HL-60 (cell line): ENCODE measurements around the gene SH3BGRL3.

Experiments
- DNase-seq, 2 experiments: peaks; one replicate each; pipeline ENCODE4 v3.0.0-alpha.2; 2010 to 2020; ENCODE audit warnings: low read depth in 1 of 2, low spot score in 1 of 2
- H3K27ac ChIP-seq: fragments of 250-450 bp; sonication (Bioruptor Pico); replicated peaks from 2 replicates; pipeline ENCODE4 v1.5.1; 2020; ENCODE audit warnings: mild to moderate bottlenecking, moderate library complexity
- H3K27me3 ChIP-seq: fragments of 250-450 bp; sonication (Bioruptor Pico); 2 replicates; pipeline ENCODE4 v1.5.1; 2021; ENCODE audit warnings: mild to moderate bottlenecking, moderate library complexity; ENCODE audit not compliant: insufficient read depth, poor library complexity, severe bottlenecking
- H3K4me3 ChIP-seq: replicated peaks from 2 replicates; pipeline ENCODE4 v1.5.1; 2011; ENCODE audit warnings: mild to moderate bottlenecking, control low read depth, low read length; ENCODE audit not compliant: insufficient read depth
- CTCF ChIP-seq: IDR thresholded peaks from one replicate; pipeline ENCODE4 v1.5.1; 2011; ENCODE audit warnings: low read length, control low read depth, inconsistent platforms; ENCODE audit not compliant: insufficient read depth
- GABPA ChIP-seq: IDR thresholded peaks from 2 replicates; pipeline ENCODE4 v1.6.1; 2012; ENCODE audit warnings: low read depth
- POLR2AphosphoS5 ChIP-seq: IDR thresholded peaks from 2 replicates; pipeline ENCODE4 v1.6.1; 2012; ENCODE audit warnings: low read depth
- REST ChIP-seq: IDR thresholded peaks from 2 replicates; pipeline ENCODE4 v1.6.1; 2012; ENCODE audit warnings: low read depth; ENCODE audit not compliant: insufficient replicate concordance
- SPI1 ChIP-seq: IDR thresholded peaks from 2 replicates; pipeline ENCODE4 v1.6.1; 2012; ENCODE audit warnings: low read depth, mild to moderate bottlenecking, borderline replicate concordance

Gene SH3BGRL3

GRCh38 chr1:26322042-26322331 is 42.1 kb downstream of the SH3BGRL3 start:
- Histone ChIP-seq H3K27ac (no peak overlapping the region), H3K4me3 (no peak overlapping the region), H3K27me3 (no peaks in the 10 kb centered on the region)
- DNase-seq = no peak
- TF ChIP-seq REST = no peak
- no peak for TF ChIP-seq CTCF
- no peak for TF ChIP-seq SPI1
- no peak for TF ChIP-seq POLR2AphosphoS5

- Histone ChIP-seq H3K27ac (no peak overlapping the region), H3K27me3 (no peaks in the 10 kb centered on the region), H3K4me3 (no peak overlapping the region)
- DNase-seq = no peak
- TF ChIP-seq GABPA (no peak), SPI1 (no peak), REST (no peak), POLR2AphosphoS5 (no peak), CTCF (no peak)
Measured at GRCh38 chr1:26323382-26323781, 43.5 kb downstream of the SH3BGRL3 start.

- TF ChIP-seq CTCF = no peak
- no peak for TF ChIP-seq GABPA
- Histone ChIP-seq H3K4me3 (no peak overlapping the region), H3K27me3 (no peaks in the 10 kb centered on the region)
Measured at GRCh38 chr1:26324550-26324949, 44.7 kb downstream of the SH3BGRL3 start.

GRCh38 chr1:26327956-26328362 is 48.1 kb downstream of the SH3BGRL3 start:
- TF ChIP-seq CTCF = no peak
- TF ChIP-seq POLR2AphosphoS5 = no peak
- no peak for TF ChIP-seq SPI1
- no peak for TF ChIP-seq REST
- no peak for TF ChIP-seq GABPA
- no peak overlapping the region for H3K4me3 ChIP-seq
- no peak for DNase-seq
- no peak overlapping the region for H3K27ac ChIP-seq
- no peaks in the 10 kb centered on the region for H3K27me3 ChIP-seq

More at GRCh38 chr1:26324550-26324949, 44.7 kb downstream of the SH3BGRL3 start:
- DNase-seq = no peak
- no peak overlapping the region for H3K27ac ChIP-seq
